Ascending aorta (tissue), 2 donors: Measurements from ENCODE around the gene ARV1. TPM values are rescaled to one million over a fixed set of nuclear protein-coding genes. Genes with fewer than 3 reads are reported as not detected.
"Not testable (repeated sequence)": the region's sequence is repeated elsewhere in the genome, so short reads cannot be mapped to it uniquely, and the experiment has no call there.

Experiments used
- DNase-seq, 2 donors: peaks; one replicate each; pipeline ENCODE4 v3.0.0-alpha.2; 2019; ENCODE audit warnings: low spot score in 2 of 2
- H3K27ac ChIP-seq, 2 donors: fragments of 200-600 bp; sonication (generic); one replicate each; pipeline ENCODE4 v1.5.1; 2016 to 2017; ENCODE audit warnings: mild to moderate bottlenecking in 1 of 2
- H3K27me3 ChIP-seq: fragments of 200-600 bp; sonication (generic); one replicate; pipeline ENCODE4 v1.5.1; 2017
- H3K36me3 ChIP-seq, 2 donors: fragments of 200-600 bp; sonication (generic); one replicate each; pipeline ENCODE4 v1.5.1; 2016
- H3K4me1 ChIP-seq, 2 donors: fragments of 200-600 bp; sonication (generic); one replicate each; pipeline ENCODE4 v1.5.1; 2016 to 2017; ENCODE audit warnings: mild to moderate bottlenecking in 1 of 2
- H3K4me3 ChIP-seq, 2 donors: fragments of 200-600 bp; sonication (generic); one replicate each; pipeline ENCODE4 v1.5.1; 2016 to 2017; ENCODE audit warnings: mild to moderate bottlenecking in 1 of 2
- H3K9me3 ChIP-seq, 2 donors: fragments of 200-600 bp; sonication (generic); one replicate each; pipeline ENCODE4 v1.5.1; 2016
- intact Hi-C: fragments of 100-400 bp; cut with DNase I; formaldehyde crosslinking; loops from one replicate; pipeline ENCODE4 v1.15.1; 2023
- total RNA-seq: library from RNA; depleted of rRNA; stranded (reverse); fragments of >200 nt; gene quantifications from one replicate; pipeline ENCODE4 v1.1.0, GENCODE V29; 2016
- TF ChIP-seq, protein P1 (sequence below), 3 experiments: fragments of 200-600 bp in 2 of 3; fragments of 450-650 bp in 1 of 3; sonication (generic) in 2 of 3; IDR thresholded peaks; one replicate each; pipeline ENCODE4 v1.5.1; 2016 to 2019; ENCODE audit warnings: antibody characterized with exemption in 3 of 3, mild to moderate bottlenecking in 1 of 3, moderate library complexity in 1 of 3

The ARV1 gene
- total RNA-seq, 1 donor from 2014 or later = 9.7 TPM

DNA sequence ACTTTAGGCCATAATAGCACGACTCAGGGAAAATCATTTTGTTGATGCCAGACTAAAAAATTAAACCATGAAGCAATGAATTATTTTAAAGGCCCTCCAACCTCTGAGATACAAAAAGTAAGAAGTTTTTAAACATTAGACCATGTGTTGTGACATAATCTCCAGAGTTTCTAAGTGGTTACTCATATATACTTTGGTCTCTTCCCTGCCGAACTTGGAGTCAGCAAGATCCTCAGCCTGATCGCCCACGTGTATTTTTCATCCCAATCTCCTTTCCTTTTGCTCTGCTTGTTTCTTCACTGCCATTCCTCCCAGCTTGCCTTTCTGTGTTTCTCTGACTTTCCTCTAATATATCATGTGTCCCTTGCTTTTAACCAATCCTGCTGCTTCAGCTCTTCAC, 3.8 kb downstream of the ARV1 start:
- intact Hi-C loops = no loop called here
- Histone ChIP-seq H3K4me1 (no peaks in the 10 kb centered on the region), H3K36me3 (no peaks in the 10 kb centered on the region), H3K27me3 (no peaks in the 10 kb centered on the region), H3K9me3 (no peaks in the 10 kb centered on the region), H3K4me3 (no peak overlapping the region), H3K27ac (no peak overlapping the region)
- TF ChIP-seq, protein P1, sequence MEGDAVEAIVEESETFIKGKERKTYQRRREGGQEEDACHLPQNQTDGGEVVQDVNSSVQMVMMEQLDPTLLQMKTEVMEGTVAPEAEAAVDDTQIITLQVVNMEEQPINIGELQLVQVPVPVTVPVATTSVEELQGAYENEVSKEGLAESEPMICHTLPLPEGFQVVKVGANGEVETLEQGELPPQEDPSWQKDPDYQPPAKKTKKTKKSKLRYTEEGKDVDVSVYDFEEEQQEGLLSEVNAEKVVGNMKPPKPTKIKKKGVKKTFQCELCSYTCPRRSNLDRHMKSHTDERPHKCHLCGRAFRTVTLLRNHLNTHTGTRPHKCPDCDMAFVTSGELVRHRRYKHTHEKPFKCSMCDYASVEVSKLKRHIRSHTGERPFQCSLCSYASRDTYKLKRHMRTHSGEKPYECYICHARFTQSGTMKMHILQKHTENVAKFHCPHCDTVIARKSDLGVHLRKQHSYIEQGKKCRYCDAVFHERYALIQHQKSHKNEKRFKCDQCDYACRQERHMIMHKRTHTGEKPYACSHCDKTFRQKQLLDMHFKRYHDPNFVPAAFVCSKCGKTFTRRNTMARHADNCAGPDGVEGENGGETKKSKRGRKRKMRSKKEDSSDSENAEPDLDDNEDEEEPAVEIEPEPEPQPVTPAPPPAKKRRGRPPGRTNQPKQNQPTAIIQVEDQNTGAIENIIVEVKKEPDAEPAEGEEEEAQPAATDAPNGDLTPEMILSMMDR (IDR thresholded peaks at IDR 0.05) = no peak
- DNase-seq = no peak

DNA sequence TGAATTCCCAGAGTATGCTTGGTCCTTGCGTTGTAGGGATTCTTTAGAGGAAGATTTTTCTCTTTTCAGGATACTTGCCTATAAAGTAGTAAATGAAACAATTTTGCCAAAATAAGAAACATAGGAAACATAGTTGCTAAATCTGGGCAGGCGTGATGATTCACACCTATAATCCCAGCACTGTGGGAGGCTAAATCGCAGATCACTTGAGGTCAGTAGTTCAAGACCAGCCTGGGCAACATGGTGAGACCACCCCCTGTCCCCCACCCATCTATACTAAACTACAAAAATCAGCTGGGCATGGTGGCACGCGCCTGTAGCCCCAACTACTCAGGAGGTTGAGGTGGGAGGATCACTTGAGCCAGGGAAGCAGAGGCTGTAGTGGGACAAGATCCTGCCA, 4.9 kb downstream of the ARV1 start:
- no peaks in the 10 kb centered on the region for H3K27me3 ChIP-seq
- TF ChIP-seq, protein P1 (IDR thresholded peaks at IDR 0.05) = no peak
- intact Hi-C loops = no loop called here

DNA sequence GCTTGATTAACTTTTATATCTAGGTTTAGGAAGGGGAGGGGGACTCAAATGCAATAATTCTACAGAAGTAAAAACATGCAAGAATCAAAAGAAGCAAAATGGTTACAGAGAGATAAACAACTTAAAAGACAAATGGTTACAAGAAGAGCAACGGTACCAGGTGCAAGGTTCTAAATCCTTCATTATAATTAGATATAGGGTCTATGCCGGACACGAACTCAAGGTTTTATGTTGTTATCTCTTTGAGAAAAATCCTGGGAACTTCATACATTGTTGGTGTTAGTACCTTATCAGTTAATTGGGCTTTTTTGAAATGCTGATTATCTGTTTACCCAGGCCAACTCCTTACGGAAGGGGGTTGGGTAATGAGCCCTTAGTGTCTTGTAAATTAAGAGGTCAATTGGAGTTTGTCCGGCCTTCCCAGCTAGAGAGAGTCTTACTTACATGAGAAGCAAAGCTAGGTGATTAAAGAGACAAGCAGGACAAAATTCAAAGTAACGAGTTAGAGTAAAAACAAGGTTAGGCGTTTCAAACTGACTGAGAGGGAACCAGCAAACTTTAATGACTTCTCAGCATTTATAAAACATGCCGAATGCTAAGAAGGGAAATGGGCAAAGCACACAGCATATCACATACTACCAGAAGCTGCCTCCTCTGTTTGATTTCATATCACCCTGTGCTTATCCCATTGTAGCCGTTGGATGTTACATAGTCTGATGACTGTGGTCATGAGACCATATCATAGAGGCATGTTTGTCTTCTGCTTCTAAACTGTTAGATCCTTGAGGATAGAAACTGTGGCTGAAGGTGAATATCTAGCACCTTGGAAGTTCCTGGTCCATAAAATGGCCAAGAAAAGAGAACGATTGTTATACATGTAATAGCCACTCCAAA, 6.0 kb downstream of the ARV1 start:
- H3K27me3 ChIP-seq, intact Hi-C loops, H3K36me3 ChIP-seq, H3K9me3 ChIP-seq, H3K4me3 ChIP-seq, H3K27ac ChIP-seq, H3K4me1 ChIP-seq, DNase-seq: not testable (repeated sequence)

More for the DNA sequence above, 4.9 kb downstream of the ARV1 start:
- no peak overlapping the region for H3K27ac ChIP-seq
- H3K36me3 ChIP-seq = no peaks in the 10 kb centered on the region
- no peaks in the 10 kb centered on the region for H3K4me1 ChIP-seq
- no peak overlapping the region for H3K4me3 ChIP-seq
- no peak for DNase-seq
- no peaks in the 10 kb centered on the region for H3K9me3 ChIP-seq

DNA sequence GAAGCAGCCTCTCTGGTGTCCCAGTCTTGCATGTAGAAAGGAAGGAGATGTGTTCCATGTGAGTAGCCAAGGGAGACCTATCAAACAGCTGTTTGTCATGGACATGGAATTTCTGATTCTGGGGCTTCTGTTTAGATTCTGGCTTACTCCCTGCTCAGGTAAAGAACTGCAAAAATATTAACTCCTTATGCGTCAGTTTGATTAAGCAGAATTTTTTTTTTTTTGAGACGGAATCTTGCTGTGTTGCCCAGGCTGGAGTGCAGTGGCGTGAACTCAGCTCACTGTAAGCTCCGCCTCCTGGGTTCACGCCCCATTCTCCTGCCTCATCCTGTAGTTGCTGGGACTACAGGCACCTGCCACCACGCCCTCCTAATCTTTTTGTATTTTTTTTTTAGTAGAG, 6.8 kb downstream of the ARV1 start:
- Histone ChIP-seq H3K27ac (no peak overlapping the region), H3K36me3 (peaks cover 0 to 11% of the 10 kb centered on the region in 2 donors), H3K4me1 (no peaks in the 10 kb centered on the region), H3K4me3 (no peak overlapping the region), H3K9me3 (no peaks in the 10 kb centered on the region), H3K27me3 (no peaks in the 10 kb centered on the region)
- intact Hi-C loops = no loop called here
- TF ChIP-seq, protein P1 (IDR thresholded peaks at IDR 0.05) = no peak
- no peak for DNase-seq

DNA sequence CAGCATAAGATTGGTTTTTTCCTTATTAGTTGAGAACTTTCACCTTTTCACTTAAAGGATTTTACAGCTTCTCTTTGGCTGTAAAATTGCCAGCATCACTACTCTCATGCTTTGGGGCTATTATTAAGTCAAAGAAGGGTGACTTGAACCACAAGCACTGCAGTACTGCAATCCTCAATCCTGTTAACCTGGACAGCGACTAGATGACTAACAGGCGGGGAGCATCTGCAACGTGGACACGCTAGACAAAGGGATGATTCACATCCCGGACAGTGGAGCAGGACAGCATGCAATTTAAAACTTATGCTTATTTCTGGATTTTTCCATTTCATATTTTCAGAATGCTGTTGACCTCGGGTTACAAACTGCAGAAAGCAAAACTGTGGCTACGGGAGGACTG, 8.1 kb downstream of the ARV1 start:
- Histone ChIP-seq H3K27ac (no peak overlapping the region), H3K4me1 (no peaks in the 10 kb centered on the region), H3K4me3 (no peak overlapping the region), H3K27me3 (no peaks in the 10 kb centered on the region), H3K9me3 (no peaks in the 10 kb centered on the region), H3K36me3 (peaks cover 0 to 21% of the 10 kb centered on the region in 2 donors)
- TF ChIP-seq, protein P1 (IDR thresholded peaks at IDR 0.05) = no peak
- DNase-seq = no peak
- intact Hi-C loops = no loop called here

DNA sequence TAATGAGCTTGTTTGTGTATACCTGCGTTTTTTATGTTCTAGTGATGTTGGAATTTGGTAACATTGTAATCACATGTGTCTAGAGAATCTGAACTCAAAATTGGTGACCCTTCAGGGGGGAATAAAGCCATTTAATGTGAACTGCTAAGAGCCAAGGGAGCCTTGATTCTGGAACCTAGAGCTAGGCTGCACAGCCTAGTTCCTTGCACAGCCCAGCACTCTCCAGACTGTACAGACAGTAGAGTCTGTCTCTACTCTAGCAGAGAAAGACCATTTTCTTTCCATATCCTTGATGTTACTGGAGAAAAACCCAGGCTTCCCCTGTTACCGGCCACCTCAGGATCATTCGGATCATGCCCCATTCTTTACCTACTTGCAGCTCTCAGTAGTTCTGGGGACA, 8.6 kb downstream of the ARV1 start:
- Histone ChIP-seq H3K4me3 (no peak overlapping the region), H3K9me3 (no peaks in the 10 kb centered on the region), H3K36me3 (peaks cover 0 to 25% of the 10 kb centered on the region in 2 donors), H3K4me1 (no peaks in the 10 kb centered on the region), H3K27me3 (no peaks in the 10 kb centered on the region), H3K27ac (no peak overlapping the region)
- TF ChIP-seq, protein P1 (IDR thresholded peaks at IDR 0.05) = no peak
- intact Hi-C loops = no loop called here
- no peak for DNase-seq
